HG03439 (cell line): Measurements from ENCODE around the gene E2F7.

Source experiments
- ATAC-seq: cut with Tn5 transposase; IDR thresholded peaks from one replicate; pipeline ENCODE4 v1.9.1; 2021; ENCODE audit warnings: mild to moderate bottlenecking, moderate library complexity; ENCODE audit not compliant: unreplicated experiment

E2F7 gene

DNA sequence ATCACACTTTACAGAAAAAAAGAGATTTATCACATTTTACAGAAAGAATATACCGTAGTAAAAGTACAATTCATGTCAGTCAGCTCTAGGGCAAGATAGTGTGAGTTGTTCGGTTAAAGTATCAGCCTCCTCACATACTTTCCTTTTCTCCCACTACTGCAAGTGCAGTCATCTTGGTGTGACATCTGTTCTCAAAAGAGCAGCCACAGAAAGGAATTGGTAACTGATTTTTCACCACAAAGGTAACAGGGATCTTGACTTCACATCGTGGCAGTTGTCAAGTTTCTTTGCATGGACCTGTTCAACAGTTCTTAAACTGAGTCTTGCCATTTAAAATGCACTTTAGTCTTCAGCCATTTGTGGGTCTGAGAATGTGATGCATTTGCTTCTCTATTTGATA lies 5.0 kb upstream of the E2F7 start:
- ATAC-seq = no peak

DNA sequence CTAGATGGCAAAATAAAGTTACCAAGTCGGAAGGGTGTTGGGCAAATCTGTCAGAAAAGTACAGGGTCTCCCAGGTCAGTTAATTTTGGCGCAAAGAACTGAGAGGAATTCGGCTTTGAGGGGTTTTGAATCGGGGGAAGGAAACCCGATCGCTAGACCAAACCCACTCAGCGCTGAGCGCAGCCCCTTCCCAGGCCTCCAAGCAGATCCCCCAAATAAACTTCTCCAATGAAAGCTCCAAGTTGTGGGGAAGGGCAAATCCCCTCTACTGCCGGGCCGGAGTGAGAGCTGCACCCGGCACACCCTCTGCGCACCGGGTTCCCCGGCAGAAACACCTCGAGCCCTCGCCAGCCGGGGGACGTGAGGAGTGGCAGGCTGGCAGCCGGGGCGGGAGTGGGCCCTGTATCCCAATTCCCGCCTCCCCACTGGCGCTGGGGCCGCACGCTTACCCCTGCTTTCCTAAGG lies 441 bp downstream of the E2F7 start:
- peak; percentile 12 for ATAC-seq

DNA sequence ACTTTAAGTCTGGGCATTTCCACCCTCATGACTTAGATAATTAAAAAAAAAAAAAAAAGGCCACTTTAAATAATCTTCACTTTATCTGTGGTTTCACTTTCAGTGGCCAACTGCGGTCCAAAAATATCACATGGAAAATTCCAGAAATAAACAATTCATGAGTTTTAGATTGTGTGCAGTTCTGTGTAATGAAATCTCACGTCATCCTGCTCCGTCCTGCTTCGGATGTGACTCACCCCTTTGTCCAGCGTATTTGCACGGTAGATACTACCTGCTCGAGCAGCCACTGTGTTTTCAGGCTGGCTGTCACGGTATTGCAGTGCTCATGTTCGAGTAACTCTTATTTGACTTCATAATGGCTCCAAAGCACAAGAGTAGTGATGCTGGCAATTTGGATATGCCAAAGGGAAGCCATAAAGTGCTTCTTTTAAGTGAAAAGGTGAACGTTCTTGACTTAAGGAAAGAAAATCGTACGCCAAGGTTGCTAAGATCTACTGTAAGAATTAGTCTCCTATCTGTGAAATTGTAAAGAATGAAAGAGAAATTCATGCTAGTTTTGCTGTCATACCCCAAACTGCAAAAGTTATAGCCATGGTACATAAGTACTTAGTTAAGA lies 2.4 kb downstream of the E2F7 start:
- ATAC-seq = peak; percentile 46

DNA sequence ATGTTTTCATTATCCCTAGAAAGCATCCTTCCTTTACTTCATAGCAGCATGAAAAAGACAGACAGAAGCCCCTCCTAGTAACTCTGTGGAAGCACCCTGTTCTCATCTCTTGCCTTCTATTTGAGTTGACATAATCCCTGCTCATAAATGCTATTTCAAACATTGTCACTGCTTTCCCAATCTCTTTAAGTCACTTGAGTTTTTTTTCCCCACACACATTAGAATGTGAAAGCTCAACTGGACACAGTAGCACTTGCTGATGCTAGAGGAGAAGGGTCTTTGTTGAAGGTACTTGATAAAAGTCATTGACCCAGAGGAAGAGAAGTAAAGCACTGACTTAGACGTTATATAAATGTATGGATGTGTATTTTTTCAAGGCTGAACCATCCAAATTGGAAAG lies 3.0 kb downstream of the E2F7 start:
- ATAC-seq = no peak

DNA sequence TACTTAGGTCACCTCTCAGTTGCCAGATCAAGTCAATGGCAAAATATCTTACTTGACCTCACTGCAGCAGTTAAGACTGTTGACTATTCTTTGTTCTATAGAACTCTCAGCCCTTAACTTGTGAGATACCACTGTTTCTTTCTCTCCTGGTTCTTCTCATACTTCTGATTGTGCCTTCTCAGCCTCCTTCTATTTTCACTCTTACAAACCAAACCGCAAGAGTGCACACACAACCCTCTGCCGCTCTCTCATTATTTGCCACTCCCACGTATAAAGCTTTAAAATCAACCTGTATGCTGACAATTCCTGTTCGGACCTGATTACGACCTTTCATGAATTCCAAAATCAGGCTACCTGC lies 4.5 kb downstream of the E2F7 start:
- peak; percentile 25 for ATAC-seq

DNA sequence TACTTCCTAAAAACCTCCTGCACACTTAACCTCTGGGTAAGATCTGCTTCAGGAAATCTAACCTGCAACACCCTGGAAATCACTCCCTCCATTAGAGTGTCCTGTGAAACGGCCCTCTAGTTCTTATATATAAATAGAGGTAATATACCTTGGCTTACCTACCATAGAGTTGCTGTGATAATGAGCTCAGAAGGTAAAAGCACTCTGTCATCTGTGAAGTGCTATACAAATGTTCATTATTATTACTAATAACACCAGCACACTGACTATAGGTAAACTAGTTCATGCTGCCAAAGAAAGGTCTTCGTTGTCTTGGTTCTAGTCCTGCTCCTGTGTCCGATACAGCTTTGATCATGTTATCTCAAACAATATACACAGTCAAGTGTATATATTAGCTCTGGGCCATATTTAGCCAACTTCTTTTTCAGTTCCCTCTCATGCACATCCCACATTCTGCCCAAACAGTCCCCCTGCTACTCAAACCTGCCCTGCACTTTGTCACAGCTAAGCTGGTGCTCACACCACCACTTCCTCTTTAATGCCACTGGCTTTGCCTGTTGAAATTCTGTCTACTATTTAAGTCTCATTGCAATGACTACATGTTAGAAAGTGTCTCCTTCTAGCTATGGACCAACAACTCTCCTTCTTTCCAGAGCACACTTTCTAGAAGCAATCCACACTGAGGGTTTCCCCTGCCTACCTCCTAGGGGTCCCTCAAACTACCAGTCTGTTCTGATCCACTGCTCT lies 5.1 kb downstream of the E2F7 start:
- ATAC-seq = peak; percentile 69

DNA sequence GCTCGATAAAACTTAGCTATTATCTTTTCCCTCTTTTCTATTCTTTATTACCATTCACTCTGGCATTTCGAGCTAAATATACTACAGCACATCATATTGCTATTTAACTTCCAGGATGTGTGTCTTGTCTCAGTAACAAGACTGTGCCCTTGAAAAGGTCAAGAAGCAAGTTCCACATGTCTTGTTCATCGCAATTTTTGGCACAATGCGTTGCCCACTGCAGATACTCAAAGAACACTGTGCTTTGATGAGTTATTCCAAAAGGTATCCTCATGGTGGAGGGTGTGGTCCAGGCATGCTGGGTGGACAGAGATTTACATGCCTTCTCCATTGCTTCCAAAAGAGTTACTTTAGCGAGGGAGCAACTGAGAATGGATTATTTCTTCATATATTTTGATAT lies 6.6 kb downstream of the E2F7 start:
- ATAC-seq = no peak

DNA sequence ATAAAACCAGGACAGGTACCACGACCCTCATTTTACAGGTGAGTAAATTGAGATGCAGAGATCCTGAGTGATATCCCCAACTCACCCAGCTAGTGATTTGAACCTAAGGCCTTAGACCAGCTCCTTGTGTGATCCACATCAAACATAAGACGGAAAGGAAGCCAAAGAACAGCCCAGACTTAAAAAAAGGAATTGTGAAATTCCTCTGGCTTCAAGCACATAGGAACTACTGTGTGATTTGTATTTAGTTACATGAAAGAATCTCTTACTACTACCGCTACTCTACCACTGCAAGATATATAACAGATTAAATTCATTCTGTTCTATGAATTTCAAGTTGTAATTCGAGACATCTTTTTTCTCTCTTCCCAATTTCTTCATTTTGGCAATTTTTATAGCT lies 10.5 kb downstream of the E2F7 start:
- ATAC-seq = no peak

DNA sequence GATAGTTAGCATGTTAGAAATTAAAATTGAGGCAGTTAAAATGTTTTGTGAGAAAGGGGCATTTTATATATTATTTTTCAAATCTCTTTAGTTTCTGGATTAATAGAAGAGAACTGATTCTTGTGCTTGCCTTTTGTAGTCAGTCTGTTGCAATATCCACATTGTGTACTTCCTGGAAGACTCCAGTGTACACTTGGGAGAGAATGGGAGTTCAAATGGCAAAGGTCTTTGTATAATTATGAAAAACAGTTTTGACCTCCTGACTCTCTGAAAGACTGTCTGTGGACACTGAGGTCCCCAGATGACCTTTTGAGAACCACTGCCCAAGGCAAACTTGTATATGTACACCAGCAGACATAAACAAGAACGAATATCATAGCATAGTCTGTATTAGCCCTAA lies 12.1 kb downstream of the E2F7 start:
- ATAC-seq = no peak

DNA sequence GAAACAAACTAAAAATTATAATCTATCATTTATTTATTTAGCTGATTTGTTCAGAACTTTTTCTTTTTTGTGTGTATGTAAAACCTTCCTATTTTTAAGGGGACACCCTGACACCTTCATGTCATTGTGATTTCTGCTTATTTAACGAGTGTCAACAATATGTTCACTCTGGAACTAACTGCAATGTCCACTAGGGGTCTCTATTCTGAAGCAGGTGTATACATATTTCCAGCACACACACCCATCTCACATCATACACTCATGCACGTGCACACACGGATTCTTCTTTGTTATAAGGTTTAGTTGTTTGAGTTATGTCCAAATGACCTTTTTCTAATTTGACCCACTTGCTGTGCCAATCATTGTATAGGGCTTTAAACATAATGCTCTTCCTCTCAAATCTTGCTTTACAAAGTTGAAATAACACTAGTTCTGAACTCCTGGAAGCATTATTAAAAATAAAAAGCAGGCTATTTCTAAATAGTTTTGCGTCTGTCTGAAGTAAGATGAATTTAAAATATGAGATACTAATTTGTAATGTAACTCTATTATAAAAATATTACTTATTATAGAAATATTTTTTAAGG lies 15.5 kb downstream of the E2F7 start:
- peak; percentile 97 for ATAC-seq

DNA sequence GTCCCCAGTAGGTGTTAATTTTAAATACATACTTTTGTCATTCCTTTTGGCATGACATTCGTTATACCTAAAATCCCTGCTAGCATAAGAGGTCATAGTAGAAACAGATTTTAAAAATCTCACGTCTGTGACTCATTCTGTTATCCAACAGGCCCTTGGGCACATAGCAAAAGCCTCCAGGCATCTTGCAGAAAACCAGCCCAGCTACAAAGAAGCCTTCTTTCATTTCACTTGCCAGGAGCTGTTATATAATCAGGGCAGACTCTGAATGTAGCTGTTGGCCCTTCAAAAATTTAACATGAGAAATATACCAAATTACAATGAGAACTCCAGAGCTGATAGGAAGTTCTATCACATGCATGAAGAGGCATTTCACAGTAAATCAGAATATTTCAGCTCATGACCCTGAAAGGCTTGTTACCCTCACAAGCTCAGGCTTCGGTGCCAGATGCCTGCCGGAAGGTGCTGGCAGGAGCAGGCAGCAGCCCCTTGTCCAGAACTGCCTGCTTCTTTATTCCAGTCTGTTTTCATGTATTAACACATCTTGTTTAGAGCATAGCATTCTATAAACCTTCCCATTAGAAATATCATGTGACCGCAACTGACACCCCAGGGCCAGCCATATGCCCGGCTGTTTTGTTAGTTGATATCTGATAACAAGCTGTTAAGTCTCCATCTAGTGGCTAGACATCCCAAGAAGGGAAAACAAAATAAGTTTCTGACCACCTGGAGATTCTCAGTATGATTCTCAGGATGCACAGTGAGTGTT lies 17.8 kb downstream of the E2F7 start:
- ATAC-seq = no peak

DNA sequence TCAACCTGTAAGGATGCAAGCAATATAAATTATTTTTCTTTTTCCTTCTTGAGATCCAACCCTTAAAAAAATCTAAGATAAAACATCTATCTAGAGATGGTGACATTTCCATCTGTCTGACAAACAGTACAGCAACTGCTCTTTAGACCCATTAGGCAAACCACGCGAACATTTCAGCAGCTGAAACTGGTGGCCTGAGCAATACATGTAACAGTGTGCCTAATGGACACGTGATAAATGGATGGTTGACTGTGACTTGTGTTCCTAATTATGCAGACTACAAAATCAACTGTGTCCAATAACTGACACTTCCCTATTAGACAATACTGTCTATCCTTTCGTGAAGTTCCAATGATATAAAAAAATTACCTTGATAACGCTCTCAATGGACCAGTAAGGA lies 18.9 kb downstream of the E2F7 start:
- ATAC-seq = no peak

DNA sequence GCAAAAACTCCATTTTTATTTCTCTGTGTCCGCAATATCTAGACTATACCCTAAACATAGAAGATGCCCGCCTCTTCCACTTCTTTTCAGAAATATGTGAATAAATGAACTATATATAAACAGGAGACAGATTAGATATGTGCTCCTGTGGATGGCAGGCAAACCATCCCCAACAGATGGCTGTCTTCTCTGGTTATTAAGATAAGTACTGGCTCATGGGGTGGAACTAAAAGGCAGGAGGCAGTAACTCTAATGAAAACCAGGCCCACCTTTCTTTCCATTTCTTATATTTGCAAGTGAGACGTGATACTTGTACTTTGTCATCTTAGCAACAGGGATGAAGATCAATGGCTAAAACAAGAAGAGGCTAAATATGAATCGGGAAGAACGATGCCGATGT lies 20.2 kb downstream of the E2F7 start:
- ATAC-seq = no peak

DNA sequence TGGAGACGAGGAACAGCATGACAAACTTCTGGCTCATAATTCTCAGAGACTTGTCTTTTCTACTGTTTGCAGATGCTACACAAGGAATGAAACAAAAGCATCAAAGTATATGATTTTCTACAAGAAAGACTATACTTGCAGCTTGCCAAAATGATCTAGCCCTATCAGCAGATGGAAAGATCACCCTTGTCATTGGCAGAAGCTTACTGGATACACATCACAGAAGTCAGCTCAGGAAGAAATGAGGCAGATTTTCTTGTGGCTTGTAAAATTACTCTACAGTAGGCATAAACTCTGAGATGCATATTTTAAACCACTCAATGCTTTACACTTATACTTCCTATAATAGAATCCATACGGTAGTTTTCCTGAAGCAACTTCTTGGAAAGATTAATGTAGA lies 20.6 kb downstream of the E2F7 start:
- no peak for ATAC-seq

DNA sequence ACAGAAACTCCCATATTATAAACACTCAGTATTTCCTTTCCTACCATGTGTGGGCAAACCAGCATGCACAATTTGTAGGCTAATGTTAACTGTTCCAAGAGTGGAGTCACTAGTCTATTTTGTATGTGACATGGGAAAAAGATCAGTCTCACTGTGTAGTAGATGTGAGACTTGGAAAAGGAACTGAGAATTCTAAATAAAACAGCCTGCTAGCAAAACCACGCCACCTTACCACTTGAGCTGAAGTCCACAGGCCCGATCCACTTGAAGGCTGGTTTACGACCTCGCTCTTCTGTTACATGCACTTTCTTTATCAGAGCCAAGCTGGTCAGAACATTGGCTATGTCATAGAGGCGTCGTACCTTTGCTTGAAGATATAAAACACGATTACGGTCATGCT lies 22.5 kb downstream of the E2F7 start:
- no peak for ATAC-seq

DNA sequence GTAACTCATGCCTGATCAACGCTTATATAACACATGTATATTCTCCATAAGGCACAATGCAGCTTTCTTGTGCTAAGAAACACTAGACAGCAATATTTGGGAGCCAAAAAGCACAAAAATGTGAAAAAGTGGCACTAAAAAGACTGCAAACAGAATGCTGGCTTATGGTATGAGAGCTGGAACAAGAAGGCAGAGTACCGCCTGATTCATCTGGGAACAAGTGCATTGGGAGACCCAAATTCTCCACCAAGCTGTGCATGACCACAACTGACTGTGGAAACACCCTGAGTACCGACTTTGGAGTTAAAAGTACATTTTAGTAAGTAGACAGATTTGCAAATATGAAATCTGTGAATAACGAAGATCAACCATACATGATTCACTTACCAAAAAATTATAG lies 25.1 kb downstream of the E2F7 start:
- no peak for ATAC-seq

DNA sequence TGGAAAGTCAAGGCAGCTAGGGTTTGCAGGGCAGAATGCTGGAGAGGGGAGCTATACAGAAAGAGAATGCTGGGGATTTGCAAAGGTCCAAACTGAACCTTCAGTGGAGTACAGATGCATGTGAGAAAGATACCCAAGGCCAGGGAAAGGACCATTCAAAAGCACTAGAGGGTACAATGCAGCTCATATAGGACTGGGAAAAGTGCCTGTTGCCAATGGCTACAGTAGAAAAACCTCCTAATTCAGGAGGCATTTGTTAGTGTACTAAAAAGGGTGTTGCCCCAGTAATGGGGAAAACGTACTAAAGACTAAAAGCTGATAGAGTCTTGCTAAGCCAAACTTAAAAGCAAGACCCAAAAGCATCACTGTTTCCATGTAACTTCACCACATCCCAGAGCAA lies 30.1 kb downstream of the E2F7 start:
- no peak for ATAC-seq

DNA sequence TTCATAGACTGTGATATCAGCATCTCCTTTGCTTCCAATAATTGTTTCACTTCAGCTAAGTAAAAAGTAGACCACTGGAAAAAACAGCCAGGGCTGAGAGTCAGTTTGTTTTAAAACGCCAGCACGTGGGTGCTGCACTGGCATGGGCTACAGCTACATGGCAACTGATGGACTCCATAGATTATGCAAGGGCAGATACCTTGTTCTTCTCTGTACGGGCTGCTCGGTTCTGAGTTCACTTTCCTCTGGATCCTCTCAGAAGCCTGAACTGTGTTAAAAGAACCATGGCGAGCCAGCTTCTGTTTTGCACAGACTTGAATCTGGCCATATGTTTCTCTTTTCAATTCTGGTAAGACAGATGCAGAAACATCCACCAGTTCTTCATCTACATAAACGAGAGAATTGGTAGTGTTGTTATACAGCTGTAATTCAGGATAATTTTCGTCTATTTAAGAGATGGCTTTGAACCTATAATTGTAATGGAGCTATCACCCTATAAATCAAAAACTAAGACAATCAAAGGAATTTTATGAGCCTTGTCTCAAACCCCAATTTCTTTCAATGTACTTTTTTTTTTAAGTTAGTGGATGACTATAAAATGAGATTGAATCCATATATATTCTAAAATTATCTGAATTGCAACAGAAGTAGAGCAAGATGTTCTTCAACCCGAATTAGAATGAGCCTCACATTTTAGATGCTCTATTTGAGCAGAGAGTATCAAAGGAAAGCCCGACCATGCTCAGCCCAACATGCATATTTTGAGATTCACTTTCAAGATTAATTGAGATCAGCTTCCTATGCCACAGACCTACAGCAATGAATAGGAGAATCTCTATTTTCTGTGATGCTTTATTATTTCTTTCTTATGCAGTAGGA lies 31.5 kb downstream of the E2F7 start:
- ATAC-seq = no peak

DNA sequence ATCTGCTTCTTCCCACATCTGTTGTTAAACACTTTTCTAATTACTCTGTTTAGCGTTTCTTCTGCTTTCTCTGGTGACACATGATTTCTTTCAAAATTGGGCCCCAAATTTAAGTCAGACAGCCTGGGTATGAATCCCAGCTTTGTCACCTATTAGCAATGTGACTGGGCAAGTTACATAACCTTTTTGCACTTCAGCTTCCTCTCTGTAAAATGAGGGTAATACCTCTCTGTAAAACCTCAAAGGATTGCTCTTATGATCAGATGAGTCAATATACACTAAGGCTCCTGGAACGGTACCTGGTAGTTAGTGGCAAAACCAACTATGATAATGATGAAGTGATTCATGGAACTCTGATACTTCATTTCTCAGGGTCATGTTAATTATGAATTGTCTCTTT lies 33.0 kb downstream of the E2F7 start:
- no peak for ATAC-seq

DNA sequence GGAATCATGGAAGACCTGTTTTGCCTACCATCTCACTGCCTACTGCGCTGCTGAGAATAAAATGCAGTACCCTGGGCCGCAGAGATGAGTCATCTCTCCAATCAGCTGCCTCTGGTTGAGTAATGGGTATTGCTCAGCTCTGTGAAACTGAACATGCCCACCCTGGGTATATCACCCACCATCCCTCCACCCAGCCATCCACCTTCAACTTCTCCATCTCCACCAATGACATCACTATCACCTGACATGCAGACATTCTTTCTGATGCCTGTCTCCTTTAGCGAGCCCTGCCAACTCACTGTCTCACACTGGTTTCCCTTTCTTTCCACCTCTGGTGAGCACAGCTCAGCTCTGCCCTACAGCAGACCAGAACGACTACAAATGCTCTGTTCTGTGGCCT lies 33.6 kb downstream of the E2F7 start:
- no peak for ATAC-seq

DNA sequence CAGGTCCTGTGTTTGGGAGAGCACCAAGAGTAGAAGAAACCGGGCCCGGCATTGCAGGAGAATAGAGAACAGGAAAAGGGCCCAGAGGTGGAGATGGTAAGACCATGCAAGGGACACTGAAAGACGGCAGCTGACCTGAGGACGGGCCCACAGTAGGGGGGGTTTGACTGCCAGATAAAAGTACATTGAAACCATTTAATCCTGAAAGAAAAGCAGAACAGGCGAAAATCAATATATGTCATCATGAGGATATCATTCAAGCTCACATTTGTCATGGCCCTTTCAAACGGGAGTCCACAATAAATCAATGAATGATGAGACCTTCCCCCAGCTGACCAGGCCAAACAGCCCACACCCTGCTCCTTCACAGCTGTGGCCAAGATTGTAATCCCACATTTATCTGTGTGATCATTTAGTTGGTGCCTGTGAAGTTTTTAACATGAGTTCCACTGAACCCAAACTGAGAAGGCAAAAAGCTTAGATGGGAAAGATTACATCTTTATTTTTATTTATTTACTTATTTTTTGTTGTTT lies 39.5 kb downstream of the E2F7 start:
- ATAC-seq = no peak
